Sigmoid colon (tissue), 7 donors: ENCODE results near the gene TAC4. TPM values are rescaled to one million over a fixed set of nuclear protein-coding genes. Genes with fewer than 3 reads are reported as not detected.

Experiments
- DNase-seq: peaks from one replicate; pipeline ENCODE4 v3.0.0-alpha.2; 2019
- H3K27ac ChIP-seq, 4 donors: fragments of 200-600 bp; sonication (generic); one replicate each; pipeline ENCODE4 v1.5.1; 2016 to 2019; ENCODE audit warnings: mild to moderate bottlenecking in 1 of 4
- H3K27me3 ChIP-seq, 3 donors: fragments of 200-600 bp; sonication (generic); one replicate each; pipeline ENCODE4 v1.5.1; 2019; ENCODE audit warnings: mild to moderate bottlenecking in 1 of 3
- H3K36me3 ChIP-seq, 4 donors: fragments of 200-600 bp; sonication (generic); one replicate each; pipeline ENCODE4 v1.5.1; 2016 to 2019
- H3K4me1 ChIP-seq, 4 donors: fragments of 200-600 bp; sonication (generic); one replicate each; pipeline ENCODE4 v1.5.1; 2017 to 2019
- H3K4me3 ChIP-seq, 4 donors: fragments of 200-600 bp; sonication (generic); one replicate each; pipeline ENCODE4 v1.5.1; 2017 to 2019; ENCODE audit warnings: mild to moderate bottlenecking in 2 of 4, moderate library complexity in 1 of 4
- H3K9me3 ChIP-seq, 4 donors: fragments of 200-600 bp in 3 of 4; sonication (generic) in 3 of 4; one replicate each; pipeline versions ENCODE4 v1.5.1 to v1.6.1; 2013 to 2019
- CTCF ChIP-seq, 4 experiments: fragments of 450-650 bp in 3 of 4; fragments of 200-600 bp in 1 of 4; IDR thresholded peaks; one replicate each; pipeline ENCODE4 v1.5.1; 2016 to 2019; ENCODE audit warnings: antibody characterized with exemption in 4 of 4, mild to moderate bottlenecking in 3 of 4, moderate library complexity in 2 of 4
- EP300 ChIP-seq, 4 donors: sonication (generic); formaldehyde crosslinking; IDR thresholded peaks; one replicate each; pipeline ENCODE4 v1.6.1; 2017; ENCODE audit warnings: antibody characterized with exemption in 4 of 4
- POLR2A ChIP-seq, 2 donors: fragments of 450-650 bp; IDR thresholded peaks; one replicate each; pipeline ENCODE4 v1.6.1; 2016; ENCODE audit warnings: antibody characterized with exemption in 2 of 2, mild to moderate bottlenecking in 2 of 2, moderate library complexity in 2 of 2
- POLR2AphosphoS5 ChIP-seq, 4 donors: sonication (generic); formaldehyde crosslinking; IDR thresholded peaks; one replicate each; pipeline ENCODE4 v1.6.1; 2017; ENCODE audit warnings: antibody characterized with exemption in 4 of 4
- WGBS, 2 donors: extraction: QIAGEN DNeasy Blood & Tissue Kit; methylation state at CpG; one replicate each; pipeline ENCODE4 v1.1.7; 2013; 5-methylcytosine and 5-hydroxymethylcytosine counted together
- intact Hi-C: fragments of 100-400 bp; cut with DNase I; formaldehyde crosslinking; loops from one replicate; pipeline ENCODE4 v1.15.1; 2023
- polyA plus RNA-seq, 3 donors: library from polyadenylated mRNA; stranded (reverse); fragments of 200-250 nt; gene quantifications; one replicate each; pipeline ENCODE4 v1.2.3, GENCODE V29; 2013
- total RNA-seq, 4 donors: library from RNA; depleted of rRNA; stranded (reverse); fragments of >200 nt; gene quantifications; one replicate each; pipeline ENCODE4 v1.1.0, GENCODE V29; 2016
- donor health status: healthy with polysubstance abuse.
- donor health status: Bipolar disorder and iron deficiency.
- donor health status: healthy.

Gene TAC4
- total and polyA plus RNA-seq, 7 donors: 3.6 TPM; not detected in 6

- no peaks in the 10 kb centered on the region for H3K9me3 ChIP-seq
- DNase-seq: no peak
- intact Hi-C loops: no loop called here
- H3K4me3 ChIP-seq: no peak overlapping the region
- H3K4me1 ChIP-seq: peaks cover 0 to 46% (median 43%) of the 10 kb centered on the region in 4 donors
- no peak overlapping the region for H3K27ac ChIP-seq
- H3K36me3 ChIP-seq: peaks cover 0 to 3% (median 0%) of the 10 kb centered on the region in 4 donors
- TF ChIP-seq CTCF (IDR thresholded peaks at IDR 0.05): no peak
- no peak for TF ChIP-seq EP300 (IDR thresholded peaks at IDR 0.05)
- no peak for TF ChIP-seq POLR2AphosphoS5 (IDR thresholded peaks at IDR 0.05)
- no peak for TF ChIP-seq POLR2A (IDR thresholded peaks at IDR 0.05)
- H3K27me3 ChIP-seq: no peaks in the 10 kb centered on the region
- 88 to 91% methylated on average over 5 of the region's 5 CpGs for WGBS, 2 donors
Observed at GRCh38 chr17:49848739-49849138, 870 bp upstream of the TAC4 start.

GRCh38 chr17:49846938-49847712 is 744 bp downstream of the TAC4 start:
- Histone ChIP-seq H3K36me3 (peaks cover 0 to 3% (median 0%) of the 10 kb centered on the region in 4 donors), H3K4me1 (peaks cover 0 to 61% (median 53%) of the 10 kb centered on the region in 4 donors), H3K27me3 (no peaks in the 10 kb centered on the region), H3K4me3 (no peak overlapping the region), H3K27ac (peak overlapping the region in 1 of 4 donors; percentile 71), H3K9me3 (no peaks in the 10 kb centered on the region)
- intact Hi-C loops: no loop called here
- TF ChIP-seq POLR2AphosphoS5 (IDR thresholded peaks at IDR 0.05) (peak in 1 of 4 donors; percentile 6), CTCF (IDR thresholded peaks at IDR 0.05) (no peak)
- DNase-seq: peak; percentile 54
- WGBS, 2 donors: 86 to 87% methylated on average over 9 of the region's 9 CpGs

GRCh38 chr17:49845321-49845720 is 2.5 kb downstream of the TAC4 start:
- Histone ChIP-seq H3K9me3 (no peaks in the 10 kb centered on the region), H3K4me3 (no peak overlapping the region), H3K36me3 (peaks cover 0 to 3% (median 0%) of the 10 kb centered on the region in 4 donors), H3K27ac (peak overlapping the region; percentile 42 to 71 (median 67)), H3K27me3 (no peaks in the 10 kb centered on the region), H3K4me1 (peaks cover 0 to 47% (median 38%) of the 10 kb centered on the region in 4 donors)
- TF ChIP-seq POLR2A (IDR thresholded peaks at IDR 0.05) (no peak), EP300 (IDR thresholded peaks at IDR 0.05) (peak in 2 of 4 donors; percentile 30 to 44), POLR2AphosphoS5 (IDR thresholded peaks at IDR 0.05) (peak in 3 of 4 donors; percentile 19 to 66 (median 40))
- 62 to 77% methylated on average over 3 of the region's 3 CpGs for WGBS, 2 donors
- DNase-seq: peak; percentile 69
- intact Hi-C loops: no loop called here

- peaks cover 0 to 47% (median 38%) of the 10 kb centered on the region in 4 donors for H3K4me1 ChIP-seq
- no peak overlapping the region for H3K27ac ChIP-seq
- no peaks in the 10 kb centered on the region for H3K27me3 ChIP-seq
- peaks cover 0 to 3% (median 0%) of the 10 kb centered on the region in 4 donors for H3K36me3 ChIP-seq
- no peak for TF ChIP-seq POLR2A (IDR thresholded peaks at IDR 0.05)
- TF ChIP-seq CTCF (IDR thresholded peaks at IDR 0.05): no peak
- no peak for TF ChIP-seq EP300 (IDR thresholded peaks at IDR 0.05)
- no peak for TF ChIP-seq POLR2AphosphoS5 (IDR thresholded peaks at IDR 0.05)
- intact Hi-C loops: loop anchor here (5.0 kb wide), 1 partner anchor 52 kb away; no protein-coding TSS in a partner anchor
- 85 to 90% methylated on average over 6 of the region's 6 CpGs for WGBS, 2 donors
- peak; percentile 41 for DNase-seq
- no peak overlapping the region for H3K4me3 ChIP-seq
- H3K9me3 ChIP-seq: no peaks in the 10 kb centered on the region
Observed at GRCh38 chr17:49843774-49844350, 4.0 kb downstream of the TAC4 start.

GRCh38 chr17:49842846-49843245 is 5.0 kb downstream of the TAC4 start:
- no peaks in the 10 kb centered on the region for H3K27me3 ChIP-seq
- H3K4me3 ChIP-seq: no peak overlapping the region
- H3K9me3 ChIP-seq: no peaks in the 10 kb centered on the region
- intact Hi-C loops: loop anchor here (5.0 kb wide), 1 partner anchor 51 kb away; no protein-coding TSS in a partner anchor
- H3K36me3 ChIP-seq: peaks cover 0 to 3% (median 0%) of the 10 kb centered on the region in 4 donors
- peaks cover 0 to 47% (median 38%) of the 10 kb centered on the region in 4 donors for H3K4me1 ChIP-seq
- no peak for DNase-seq
- TF ChIP-seq POLR2AphosphoS5 (IDR thresholded peaks at IDR 0.05) (no peak), EP300 (IDR thresholded peaks at IDR 0.05) (no peak)
- peak overlapping the region in 1 of 4 donors; percentile 37 for H3K27ac ChIP-seq
- 83 to 87% methylated on average over 6 of the region's 6 CpGs for WGBS, 2 donors
